Nephron (organoid): ENCODE results near the gene ADAMTSL5.
"Not testable (repeated sequence)": the region's sequence is repeated elsewhere in the genome, so short reads cannot be mapped to it uniquely, and the experiment has no call there.

Experiments used
- H3K27ac Mint-ChIP-seq, 3 experiments: 2 replicates each; pipeline ENCODE4 v1.8.0; 2020; ENCODE audit warnings: mixed read lengths in 3 of 3, mild to moderate bottlenecking in 2 of 3, moderate library complexity in 1 of 3
- H3K27me3 Mint-ChIP-seq: 2 replicates; pipeline ENCODE4 v1.8.0; 2021; ENCODE audit warnings: low read depth, mild to moderate bottlenecking, moderate library complexity, mixed read lengths
- H3K36me3 Mint-ChIP-seq: 2 replicates; pipeline ENCODE4 v1.8.0; 2020; ENCODE audit warnings: low read depth, mixed read lengths
- H3K4me1 Mint-ChIP-seq: 2 replicates; pipeline ENCODE4 v1.8.0; 2020; ENCODE audit warnings: mixed read lengths
- H3K4me3 Mint-ChIP-seq, 3 experiments: 2 replicates each; pipeline ENCODE4 v1.8.0; 2020; ENCODE audit warnings: mild to moderate bottlenecking in 3 of 3, mixed read lengths in 3 of 3, moderate library complexity in 2 of 3
- H3K9me3 Mint-ChIP-seq: 2 replicates; pipeline ENCODE4 v1.8.0; 2020; ENCODE audit warnings: mixed read lengths
- TF ChIP-seq, protein P1 (sequence below), 3 experiments: fragments of 200-600 bp; sonication (generic); IDR thresholded peaks; one replicate each; pipeline ENCODE4 v1.5.0; 2021; ENCODE audit warnings: antibody characterized with exemption in 3 of 3; ENCODE audit not compliant: unreplicated experiment in 3 of 3

The ADAMTSL5 gene

GRCh38 chr19:1540365-1540925 is 27.6 kb upstream of the ADAMTSL5 start:
- Mint-ChIP-seq H3K9me3 (no peaks in the 10 kb centered on the region), H3K4me1 (peaks cover 17% of the 10 kb centered on the region), H3K4me3 (peak overlapping the region in 2 of 3 experiments; percentile 51 to 56), H3K27me3 (peaks cover 33% of the 10 kb centered on the region), H3K36me3 (no peaks in the 10 kb centered on the region), H3K27ac (peak overlapping the region; percentile 39 to 92 (median 90))
- TF ChIP-seq, protein P1, sequence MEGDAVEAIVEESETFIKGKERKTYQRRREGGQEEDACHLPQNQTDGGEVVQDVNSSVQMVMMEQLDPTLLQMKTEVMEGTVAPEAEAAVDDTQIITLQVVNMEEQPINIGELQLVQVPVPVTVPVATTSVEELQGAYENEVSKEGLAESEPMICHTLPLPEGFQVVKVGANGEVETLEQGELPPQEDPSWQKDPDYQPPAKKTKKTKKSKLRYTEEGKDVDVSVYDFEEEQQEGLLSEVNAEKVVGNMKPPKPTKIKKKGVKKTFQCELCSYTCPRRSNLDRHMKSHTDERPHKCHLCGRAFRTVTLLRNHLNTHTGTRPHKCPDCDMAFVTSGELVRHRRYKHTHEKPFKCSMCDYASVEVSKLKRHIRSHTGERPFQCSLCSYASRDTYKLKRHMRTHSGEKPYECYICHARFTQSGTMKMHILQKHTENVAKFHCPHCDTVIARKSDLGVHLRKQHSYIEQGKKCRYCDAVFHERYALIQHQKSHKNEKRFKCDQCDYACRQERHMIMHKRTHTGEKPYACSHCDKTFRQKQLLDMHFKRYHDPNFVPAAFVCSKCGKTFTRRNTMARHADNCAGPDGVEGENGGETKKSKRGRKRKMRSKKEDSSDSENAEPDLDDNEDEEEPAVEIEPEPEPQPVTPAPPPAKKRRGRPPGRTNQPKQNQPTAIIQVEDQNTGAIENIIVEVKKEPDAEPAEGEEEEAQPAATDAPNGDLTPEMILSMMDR (IDR thresholded peaks at IDR 0.05; ENCODE audit: unreplicated experiment in 3 of 3), result no peak

- Mint-ChIP-seq H3K4me1 (peaks cover 17% of the 10 kb centered on the region), H3K27ac (peak overlapping the region in 1 of 3 experiments; percentile 92), H3K27me3 (peaks cover 31% of the 10 kb centered on the region)
- H3K4me3 Mint-ChIP-seq, H3K36me3 Mint-ChIP-seq, H3K9me3 Mint-ChIP-seq: not testable (repeated sequence)
Measured at GRCh38 chr19:1539749-1540148, 26.9 kb upstream of the ADAMTSL5 start.

DNA sequence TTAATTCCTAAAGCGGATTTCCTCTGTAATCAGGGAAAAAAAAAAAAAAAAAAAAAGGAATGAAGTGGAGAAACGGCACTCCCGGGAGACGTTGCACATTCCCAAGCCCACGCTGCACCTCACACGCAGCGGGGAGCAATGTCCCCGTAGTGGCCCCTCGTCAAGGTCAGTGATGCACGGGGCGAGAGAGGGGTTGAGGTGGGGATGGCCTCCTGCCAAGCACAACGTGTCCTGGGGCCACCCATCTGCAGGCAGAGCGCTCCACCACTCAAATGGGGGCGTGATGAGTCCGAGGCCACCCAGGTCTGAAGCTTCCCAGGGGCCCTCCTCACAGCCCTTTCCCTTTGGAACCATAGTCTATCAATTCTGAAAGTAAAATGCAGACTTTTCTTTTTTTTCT is 26.2 kb upstream of the ADAMTSL5 start:
- Mint-ChIP-seq H3K9me3 (no peaks in the 10 kb centered on the region), H3K27ac (peak overlapping the region in 2 of 3 experiments; percentile 59 to 71), H3K27me3 (peaks cover 23% of the 10 kb centered on the region), H3K36me3 (no peaks in the 10 kb centered on the region), H3K4me3 (peak overlapping the region in 1 of 3 experiments; percentile 38), H3K4me1 (peaks cover 17% of the 10 kb centered on the region)
- TF ChIP-seq, protein P1 (IDR thresholded peaks at IDR 0.05; ENCODE audit: unreplicated experiment in 3 of 3), result no peak

GRCh38 chr19:1535699-1536098 is 22.9 kb upstream of the ADAMTSL5 start:
- H3K4me3 Mint-ChIP-seq, H3K36me3 Mint-ChIP-seq, H3K4me1 Mint-ChIP-seq, H3K27ac Mint-ChIP-seq, H3K9me3 Mint-ChIP-seq: not testable (repeated sequence)
- peaks cover 23% of the 10 kb centered on the region for H3K27me3 Mint-ChIP-seq

- TF ChIP-seq, protein P1 (IDR thresholded peaks at IDR 0.05; ENCODE audit: unreplicated experiment in 3 of 3), result no peak
- Mint-ChIP-seq H3K27ac (no peak overlapping the region), H3K4me1 (no peaks in the 10 kb centered on the region), H3K9me3 (no peaks in the 10 kb centered on the region), H3K36me3 (no peaks in the 10 kb centered on the region), H3K27me3 (peaks cover 20% of the 10 kb centered on the region), H3K4me3 (no peak overlapping the region)
Measured at GRCh38 chr19:1534972-1535371, 22.2 kb upstream of the ADAMTSL5 start.

- H3K36me3 Mint-ChIP-seq, result no peaks in the 10 kb centered on the region
- H3K27me3 Mint-ChIP-seq, result peaks cover 25% of the 10 kb centered on the region
- TF ChIP-seq, protein P1 (IDR thresholded peaks at IDR 0.05; ENCODE audit: unreplicated experiment in 3 of 3), result no peak
- H3K9me3 Mint-ChIP-seq, result no peaks in the 10 kb centered on the region
- H3K4me1 Mint-ChIP-seq, result no peaks in the 10 kb centered on the region
- no peak overlapping the region for H3K27ac Mint-ChIP-seq
- H3K4me3 Mint-ChIP-seq, result no peak overlapping the region
Measured at GRCh38 chr19:1533510-1534150, 20.8 kb upstream of the ADAMTSL5 start.

- Mint-ChIP-seq H3K4me1 (no peaks in the 10 kb centered on the region), H3K36me3 (no peaks in the 10 kb centered on the region), H3K27ac (no peak overlapping the region), H3K27me3 (peaks cover 29% of the 10 kb centered on the region), H3K9me3 (no peaks in the 10 kb centered on the region), H3K4me3 (no peak overlapping the region)
- TF ChIP-seq, protein P1 (IDR thresholded peaks at IDR 0.05; ENCODE audit: unreplicated experiment in 3 of 3), result no peak
Measured at GRCh38 chr19:1532003-1532402, 19.2 kb upstream of the ADAMTSL5 start.
